Measurements from ENCODE around the gene CDC42BPB. TPM values are rescaled to one million over a fixed set of nuclear protein-coding genes. Genes with fewer than 3 reads are reported as not detected.

Gene CDC42BPB
- total and polyA plus RNA-seq, 2 of the 13 experiments (the other 11 are each of a cell fraction or from before 2014, with no cell fraction given) = 19.7 to 32.3 TPM

- TF ChIP-seq THAP9 (CRISPR knock-in tag; IDR thresholded peaks at IDR 0.05; ENCODE audit: borderline replicate concordance) (no peak), RNF219 (CRISPR knock-in tag; IDR thresholded peaks at IDR 0.05) (no peak), RFX3 (CRISPR knock-in tag; IDR thresholded peaks at IDR 0.05) (no peak), HOXA5 (CRISPR knock-in tag; IDR thresholded peaks at IDR 0.05) (no peak), AKAP8 (CRISPR knock-in tag; IDR thresholded peaks at IDR 0.05) (0 out of 2 replicates have a peak, but pooled peaks have one; percentile 20), MEIS1 (CRISPR knock-in tag; IDR thresholded peaks at IDR 0.05; ENCODE audit: borderline replicate concordance) (no peak), SRSF4 (IDR thresholded peaks at IDR 0.05; ENCODE audit: low read depth, low read length, poor library complexity, severe bottlenecking) (no peak), LRRFIP1 (CRISPR knock-in tag; conservative IDR thresholded peaks at IDR 0.05) (no peak), HCFC1 (IDR thresholded peaks at IDR 0.05; ENCODE audit: low read depth, low read length) (no peak), HBP1 (CRISPR knock-in tag; IDR thresholded peaks at IDR 0.05; ENCODE audit: low read depth) (no peak), SIX1 (CRISPR knock-in tag; IDR thresholded peaks at IDR 0.05; ENCODE audit: borderline replicate concordance) (no peak), ZMYM4 (CRISPR knock-in tag; IDR thresholded peaks at IDR 0.05) (no peak), ZFX (CRISPR knock-in tag; IDR thresholded peaks at IDR 0.05; ENCODE audit: low read depth) (peak; percentile 62), KLF12 (CRISPR knock-in tag; IDR thresholded peaks at IDR 0.05; ENCODE audit: borderline replicate concordance) (no peak)
These were observed 349 bp downstream of the CDC42BPB start (continued) for GRCh38 chr14:103057028-103057371.
